DOHH2 (cell line): ENCODE data around the gene CDK14.
A peak's percentile ranks its signal among the peaks of the same experiment; 100 is the strongest.

Experiments
- H3F3A ChIP-seq: fragments of 200-600 bp; sonication (generic), shearing (Covaris generic); 2 replicates; pipeline ENCODE4 v1.6.0; 2016; ENCODE audit warnings: antibody characterized with exemption, mild to moderate bottlenecking; ENCODE audit not compliant: control insufficient read depth, insufficient read depth
- H3K27ac ChIP-seq: fragments of 200-600 bp; sonication (generic); 2 replicates; pipeline ENCODE4 v1.5.1; 2014; ENCODE audit warnings: low read depth, mild to moderate bottlenecking, low read length, moderate library complexity
- H3K27me3 ChIP-seq: fragments of 200-600 bp; sonication (generic); 2 replicates; pipeline ENCODE4 v1.6.1; 2014; ENCODE audit warnings: mild to moderate bottlenecking, low read length, mixed read lengths; ENCODE audit not compliant: control insufficient read depth
- H3K36me3 ChIP-seq: fragments of 200-600 bp; sonication (generic); 2 replicates; pipeline ENCODE4 v1.6.1; 2014; ENCODE audit warnings: mild to moderate bottlenecking, low read length, moderate library complexity, mixed read lengths; ENCODE audit not compliant: control insufficient read depth
- H3K4me1 ChIP-seq: fragments of 200-600 bp; sonication (generic); 2 replicates; pipeline ENCODE4 v1.6.1; 2014; ENCODE audit warnings: mild to moderate bottlenecking, low read length, mixed read lengths; ENCODE audit not compliant: control insufficient read depth
- H3K4me2 ChIP-seq: fragments of 200-600 bp; sonication (generic); 2 replicates; pipeline ENCODE4 v1.6.0; 2014; ENCODE audit warnings: mild to moderate bottlenecking, low read length, moderate library complexity
- H3K4me3 ChIP-seq: fragments of 200-600 bp; sonication (generic); 2 replicates; pipeline ENCODE4 v1.5.1; 2014; ENCODE audit warnings: mild to moderate bottlenecking, low read length, mixed read lengths
- H3K79me2 ChIP-seq: fragments of 200-600 bp; sonication (generic); 2 replicates; pipeline ENCODE4 v1.6.1; 2014; ENCODE audit warnings: mild to moderate bottlenecking, low read length, mixed read lengths; ENCODE audit not compliant: control insufficient read depth
- H3K9me2 ChIP-seq: fragments of 200-600 bp; sonication (generic); replicated peaks from 2 replicates; pipeline ENCODE4 v1.6.1; 2014; ENCODE audit warnings: mild to moderate bottlenecking, low read length, mixed read lengths; ENCODE audit not compliant: control insufficient read depth
- H3K9me3 ChIP-seq: fragments of 200-600 bp; sonication (generic); 2 replicates; pipeline ENCODE4 v1.6.1; 2014; ENCODE audit warnings: antibody characterized with exemption, low read length, mixed read lengths; ENCODE audit not compliant: control insufficient read depth, insufficient read depth
- H4K20me1 ChIP-seq: fragments of 200-600 bp; sonication (generic); 2 replicates; pipeline ENCODE4 v1.6.0; 2014; ENCODE audit warnings: low read depth, mild to moderate bottlenecking, antibody characterized with exemption, low read length, moderate library complexity; ENCODE audit not compliant: control insufficient read depth, insufficient read depth
- CTCF ChIP-seq: fragments of 200-600 bp; sonication (generic); IDR thresholded peaks from one replicate; pipeline ENCODE4 v1.5.1; 2014; ENCODE audit warnings: antibody characterized with exemption, mild to moderate bottlenecking, low read depth, low read length; ENCODE audit not compliant: poor library complexity, severe bottlenecking
- EZH2phosphoT487 ChIP-seq: fragments of 200-600 bp; sonication (generic); IDR thresholded peaks from 2 replicates; pipeline ENCODE4 v1.6.1; 2017; ENCODE audit warnings: borderline replicate concordance, mild to moderate bottlenecking, antibody characterized with exemption, low read length, moderate library complexity, mixed read lengths

Gene CDK14

GRCh38 chr7:91082852-91083495 lies 486.9 kb downstream of the CDK14 start:
- Histone ChIP-seq H3K4me1 (peaks cover 7% of the 10 kb centered on the region; the same call in 1 of the 2 replicates), H3K79me2 (no peaks in the 10 kb centered on the region), H3K27me3 (no peaks in the 10 kb centered on the region), H3K9me3 (no peaks in the 10 kb centered on the region), H3K9me2 (no peaks in the 10 kb centered on the region), H3K4me2 (no peak overlapping the region), H3K4me3 (no peak overlapping the region), H3K27ac (no peak overlapping the region), H3F3A (peaks cover 3% of the 10 kb centered on the region; the same call in 1 of the 2 replicates), H3K36me3 (peaks cover 15% of the 10 kb centered on the region), H4K20me1 (no peaks in the 10 kb centered on the region)
- TF ChIP-seq EZH2phosphoT487 (no peak), CTCF (peak; percentile 51)

DNA sequence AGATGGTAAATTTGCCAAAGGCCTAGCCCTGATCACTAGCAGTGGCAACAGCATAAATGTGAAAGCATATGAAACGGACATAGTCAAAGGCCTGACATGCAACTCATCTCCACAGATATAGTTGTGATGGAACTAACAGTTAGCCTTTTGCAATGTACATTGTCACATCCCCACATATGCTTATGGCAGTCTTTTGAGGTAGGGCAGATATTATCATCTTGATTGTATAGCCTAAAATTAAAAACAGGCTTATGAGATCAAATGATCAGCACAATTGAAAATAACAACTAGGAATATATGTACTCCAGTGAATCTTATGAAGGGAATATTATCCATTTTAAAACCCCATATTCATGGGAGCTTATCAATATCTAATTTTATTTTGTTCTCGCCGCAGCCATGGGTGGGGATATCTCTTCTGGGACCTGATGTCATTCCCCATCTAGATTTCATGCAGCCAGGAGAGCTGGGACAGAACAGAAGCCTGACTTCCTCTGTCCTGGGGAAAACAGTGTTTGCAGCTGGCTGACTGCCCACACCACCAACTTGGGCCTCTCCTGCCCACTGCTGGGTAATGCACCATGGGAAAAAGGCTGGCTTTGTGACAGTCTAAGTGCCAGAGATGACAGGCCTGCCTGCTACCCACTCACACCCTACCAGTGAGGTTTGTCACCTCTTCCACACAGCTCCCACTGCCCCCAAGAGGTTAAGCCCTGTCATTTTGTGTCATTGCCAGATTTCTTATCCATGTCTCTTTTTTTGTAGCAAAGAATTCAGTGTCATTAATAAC lies 487.9 kb downstream of the CDK14 start:
- no peaks in the 10 kb centered on the region for H3K9me2 ChIP-seq

DNA sequence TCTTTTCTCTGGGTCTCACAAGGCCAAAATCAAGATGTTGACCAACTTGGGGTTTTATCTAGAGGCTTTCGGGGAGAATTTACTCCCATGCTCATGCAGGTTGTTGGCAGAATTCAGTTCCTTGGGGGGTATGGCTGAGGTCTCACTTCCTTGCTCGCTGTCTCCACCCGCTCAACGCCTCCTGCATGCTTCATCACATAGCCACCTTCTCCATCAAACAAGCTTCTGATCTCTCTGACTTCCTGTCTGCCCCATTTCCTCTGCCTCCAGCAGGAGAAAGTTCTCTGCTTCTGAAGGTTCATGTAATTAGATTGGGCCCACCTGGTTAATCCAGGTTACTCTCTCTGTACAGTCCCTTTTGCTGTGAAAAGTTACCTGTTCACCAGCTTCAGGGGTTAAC lies 489.1 kb downstream of the CDK14 start:
- TF ChIP-seq CTCF (no peak), EZH2phosphoT487 (no peak)
- Histone ChIP-seq H3K4me2 (no peak overlapping the region), H3K9me3 (no peaks in the 10 kb centered on the region), H3K9me2 (no peaks in the 10 kb centered on the region), H3K79me2 (no peaks in the 10 kb centered on the region), H3K36me3 (peaks cover 18% of the 10 kb centered on the region), H3F3A (peaks cover 8% of the 10 kb centered on the region; the same call in 1 of the 2 replicates), H3K4me3 (no peak overlapping the region), H3K27ac (no peak overlapping the region), H3K27me3 (no peaks in the 10 kb centered on the region), H3K4me1 (peaks cover 14% of the 10 kb centered on the region), H4K20me1 (0 out of 2 replicates have a peak, but pooled peaks cover 3% of the 10 kb centered on the region)

More for the DNA sequence above, 487.9 kb downstream of the CDK14 start:
- TF ChIP-seq CTCF (no peak), EZH2phosphoT487 (no peak)
- H3K4me2 ChIP-seq, result no peak overlapping the region
- no peak overlapping the region for H3K27ac ChIP-seq
- no peaks in the 10 kb centered on the region for H3K27me3 ChIP-seq
- H3K4me1 ChIP-seq, result peaks cover 11% of the 10 kb centered on the region
- peaks cover 15% of the 10 kb centered on the region for H3K36me3 ChIP-seq
- H3K4me3 ChIP-seq, result no peak overlapping the region
- H3K9me3 ChIP-seq, result no peaks in the 10 kb centered on the region
- no peaks in the 10 kb centered on the region for H3K79me2 ChIP-seq
- 0 out of 2 replicates have a peak, but pooled peaks cover 3% of the 10 kb centered on the region for H4K20me1 ChIP-seq
- H3F3A ChIP-seq, result peaks cover 7% of the 10 kb centered on the region; the same call in 1 of the 2 replicates
